ENCODE results near the gene PPIL4.

PPIL4 gene

DNA sequence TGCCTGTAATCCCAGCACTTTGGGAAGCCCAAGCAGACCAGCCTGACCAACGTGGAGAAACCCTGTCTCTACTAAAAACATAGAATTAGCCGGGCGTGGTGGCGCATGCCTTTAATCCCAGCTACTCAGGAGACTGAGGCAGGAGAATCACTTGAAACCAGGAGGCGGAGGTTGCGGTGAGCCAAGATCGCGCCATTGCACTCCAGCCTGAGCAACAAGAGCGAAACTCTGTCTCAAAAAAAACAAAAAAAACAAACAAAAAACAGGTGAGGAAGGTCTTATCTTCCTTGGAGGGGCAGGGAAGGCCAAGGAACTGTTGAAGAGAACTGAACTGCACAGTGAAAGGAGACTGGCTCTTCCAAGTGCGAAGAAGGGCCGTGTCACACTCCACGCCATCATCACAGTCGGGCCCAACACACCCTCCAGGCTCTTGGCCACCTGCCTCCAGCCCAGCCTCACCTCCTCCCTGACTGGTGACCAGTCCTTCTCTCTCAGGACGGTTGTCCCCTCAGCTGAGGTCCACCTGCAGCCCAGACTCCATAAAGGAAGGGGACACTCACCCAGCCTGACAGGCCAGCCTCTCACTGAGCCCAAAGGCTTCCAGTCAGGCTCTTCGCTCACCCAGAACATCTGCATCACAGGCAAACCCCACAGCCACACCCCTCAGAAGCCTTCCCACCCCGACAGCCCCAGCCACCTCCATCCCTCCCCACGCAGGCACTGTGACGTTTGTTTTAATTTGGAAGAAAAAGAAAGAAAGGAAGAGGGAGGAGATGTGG lies 65.2 kb downstream of the PPIL4 start:
- TF ChIP-seq POLR2AphosphoS5 (IDR thresholded peaks at IDR 0.05; ENCODE audit: low read depth, low read length), result no peak
- peak; percentile 39; the same call in 1 of the 2 replicates for TF ChIP-seq POLR2A (IDR thresholded peaks at IDR 0.05; ENCODE audit: low read depth, low read length)
- no peak for TF ChIP-seq TAF1 (IDR thresholded peaks at IDR 0.05; ENCODE audit: borderline replicate concordance, low read depth, low read length)
- DNase-seq (ENCODE audit: insufficient read length) (no peak), FAIRE-seq (peak; percentile 58)

DNA sequence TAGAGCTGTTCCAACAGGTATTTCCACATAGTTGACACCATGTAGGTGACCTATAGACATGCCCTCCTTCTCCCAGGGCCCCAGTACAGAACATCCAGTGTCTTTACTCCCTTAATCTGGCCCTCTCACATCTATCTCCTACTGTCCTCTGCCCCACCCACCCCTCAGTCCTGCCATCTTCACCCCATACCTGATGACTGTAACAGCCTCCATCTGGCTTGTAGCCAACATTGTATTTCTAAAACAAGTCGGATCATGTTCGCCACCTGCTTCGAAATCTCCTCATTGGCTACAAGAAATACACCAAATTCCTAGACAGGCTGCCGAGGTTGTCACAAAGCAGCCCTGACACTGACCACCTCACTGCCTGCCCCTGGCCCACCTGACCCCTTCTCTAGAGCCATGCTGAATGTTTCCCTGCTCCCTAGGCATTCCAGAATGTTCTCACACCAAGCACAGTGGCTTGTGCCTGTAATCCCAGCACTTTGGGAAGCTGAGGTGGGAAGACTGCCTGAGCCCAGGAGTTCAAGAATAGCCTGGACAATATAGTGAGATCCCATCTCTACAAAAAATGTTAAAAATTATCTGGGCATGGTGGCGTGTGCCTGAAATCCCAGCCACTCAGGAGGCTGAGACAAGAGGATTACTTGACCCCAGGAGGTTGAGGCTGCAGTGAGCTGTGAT lies 67.1 kb downstream of the PPIL4 start:
- DNase-seq (ENCODE audit: insufficient read length) (no peak), FAIRE-seq (peak; percentile 27)
- TF ChIP-seq TAF1 (IDR thresholded peaks at IDR 0.05; ENCODE audit: borderline replicate concordance, low read depth, low read length) (no peak), POLR2A (IDR thresholded peaks at IDR 0.05; ENCODE audit: low read depth, low read length) (no peak), POLR2AphosphoS5 (IDR thresholded peaks at IDR 0.05; ENCODE audit: low read depth, low read length) (no peak)

DNA sequence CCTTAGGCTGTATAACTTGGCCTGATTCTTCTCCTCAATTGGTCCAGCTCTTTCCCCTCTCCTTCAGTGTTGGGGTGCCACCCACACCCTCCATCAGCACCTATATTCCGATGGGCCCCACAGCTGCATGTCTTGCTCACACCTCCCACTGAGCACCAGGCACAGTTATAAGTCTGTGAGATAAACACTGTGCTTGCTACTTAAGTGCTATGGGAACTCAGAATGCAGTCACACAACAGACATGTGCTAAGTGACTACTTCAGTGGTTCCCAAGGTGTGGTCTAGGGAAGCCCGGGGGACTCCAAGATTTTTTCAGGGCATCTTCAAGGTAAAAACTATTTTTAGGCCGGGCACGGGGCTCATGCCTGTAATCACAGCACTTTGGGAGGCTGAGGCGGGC lies 68.3 kb downstream of the PPIL4 start:
- no peak for TF ChIP-seq POLR2A (IDR thresholded peaks at IDR 0.05; ENCODE audit: low read depth, low read length)
- no peak for TF ChIP-seq POLR2AphosphoS5 (IDR thresholded peaks at IDR 0.05; ENCODE audit: low read depth, low read length)
- TF ChIP-seq TAF1 (IDR thresholded peaks at IDR 0.05; ENCODE audit: borderline replicate concordance, low read depth, low read length), result no peak
- FAIRE-seq, result no peak
- no peak for DNase-seq (ENCODE audit: insufficient read length)

DNA sequence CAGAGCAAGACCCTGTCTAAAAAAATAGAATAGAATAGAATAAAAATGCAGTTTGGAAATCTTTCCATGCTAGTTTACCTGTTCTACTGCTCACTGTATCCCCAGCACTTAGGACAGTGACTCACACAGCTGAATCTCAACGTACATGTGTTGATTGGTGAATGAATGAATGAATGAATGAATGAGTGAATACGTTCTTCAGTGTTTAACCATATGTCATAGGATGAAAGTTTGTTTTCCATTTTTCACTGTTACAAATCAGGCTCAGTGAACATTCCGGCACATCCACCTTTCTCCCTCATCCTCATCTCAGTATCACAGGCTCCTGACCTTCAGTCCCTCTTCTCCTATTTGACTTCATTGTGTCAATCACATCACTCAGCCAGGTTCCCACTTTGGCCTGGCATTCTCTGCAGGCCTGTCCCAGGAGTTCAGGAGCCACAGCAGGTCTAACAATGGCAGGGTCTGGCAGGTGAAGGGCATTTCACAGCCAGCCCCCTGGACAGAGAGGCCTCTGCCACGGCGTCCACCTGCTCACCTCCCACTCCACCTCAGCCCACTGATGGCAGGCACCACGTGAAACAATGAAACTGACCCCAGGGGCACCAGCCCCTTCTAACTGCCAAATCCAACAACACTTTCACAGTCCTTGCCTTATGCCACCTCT lies 68.9 kb downstream of the PPIL4 start:
- FAIRE-seq, result no peak
- TF ChIP-seq TAF1 (IDR thresholded peaks at IDR 0.05; ENCODE audit: borderline replicate concordance, low read depth, low read length) (no peak), POLR2A (IDR thresholded peaks at IDR 0.05; ENCODE audit: low read depth, low read length) (no peak)
- DNase-seq (ENCODE audit: insufficient read length), result no peak

DNA sequence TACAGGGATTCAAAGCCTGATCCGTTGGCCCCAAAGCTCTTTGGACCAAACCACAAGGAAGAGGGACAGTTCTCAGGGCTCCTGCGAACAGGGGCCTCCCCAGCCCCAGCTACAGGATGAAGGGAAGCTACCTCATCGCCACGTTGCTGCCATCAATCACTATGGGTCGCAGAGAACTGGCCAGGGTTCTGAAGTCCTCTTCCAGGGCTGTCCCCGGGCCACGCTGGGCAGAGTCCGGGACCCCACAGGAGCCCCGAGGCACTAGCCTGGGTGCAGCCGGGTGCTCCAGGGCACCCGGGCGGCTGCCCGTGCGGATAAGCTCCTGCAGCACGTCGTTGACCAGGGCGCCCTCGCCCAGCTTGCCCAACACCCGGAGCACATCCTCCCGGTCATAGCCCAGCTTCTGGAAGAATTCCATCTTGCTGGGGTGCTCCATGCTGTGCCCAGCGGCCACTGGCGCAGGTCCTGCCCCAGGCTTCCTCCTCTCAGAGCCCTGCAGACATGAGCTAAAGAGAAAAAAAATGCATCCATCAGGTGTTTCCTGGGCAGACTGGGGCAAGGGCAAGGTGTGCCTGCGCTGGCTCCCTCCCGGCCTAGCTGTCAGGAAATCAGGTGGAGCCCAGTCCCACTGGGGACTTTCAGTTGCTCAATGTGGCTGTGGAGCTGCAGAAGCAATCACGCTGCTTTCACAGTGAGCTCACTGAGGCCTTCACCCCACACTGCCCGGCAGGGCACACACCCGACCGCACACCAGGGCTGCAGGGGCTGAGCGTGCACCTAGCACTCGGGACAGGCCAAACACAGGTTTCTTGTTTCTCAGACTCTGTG lies 71.5 kb downstream of the PPIL4 start:
- DNase-seq (ENCODE audit: insufficient read length), result no peak
- peak; percentile 53 for FAIRE-seq
- no peak for TF ChIP-seq TAF1 (IDR thresholded peaks at IDR 0.05; ENCODE audit: borderline replicate concordance, low read depth, low read length)

DNA sequence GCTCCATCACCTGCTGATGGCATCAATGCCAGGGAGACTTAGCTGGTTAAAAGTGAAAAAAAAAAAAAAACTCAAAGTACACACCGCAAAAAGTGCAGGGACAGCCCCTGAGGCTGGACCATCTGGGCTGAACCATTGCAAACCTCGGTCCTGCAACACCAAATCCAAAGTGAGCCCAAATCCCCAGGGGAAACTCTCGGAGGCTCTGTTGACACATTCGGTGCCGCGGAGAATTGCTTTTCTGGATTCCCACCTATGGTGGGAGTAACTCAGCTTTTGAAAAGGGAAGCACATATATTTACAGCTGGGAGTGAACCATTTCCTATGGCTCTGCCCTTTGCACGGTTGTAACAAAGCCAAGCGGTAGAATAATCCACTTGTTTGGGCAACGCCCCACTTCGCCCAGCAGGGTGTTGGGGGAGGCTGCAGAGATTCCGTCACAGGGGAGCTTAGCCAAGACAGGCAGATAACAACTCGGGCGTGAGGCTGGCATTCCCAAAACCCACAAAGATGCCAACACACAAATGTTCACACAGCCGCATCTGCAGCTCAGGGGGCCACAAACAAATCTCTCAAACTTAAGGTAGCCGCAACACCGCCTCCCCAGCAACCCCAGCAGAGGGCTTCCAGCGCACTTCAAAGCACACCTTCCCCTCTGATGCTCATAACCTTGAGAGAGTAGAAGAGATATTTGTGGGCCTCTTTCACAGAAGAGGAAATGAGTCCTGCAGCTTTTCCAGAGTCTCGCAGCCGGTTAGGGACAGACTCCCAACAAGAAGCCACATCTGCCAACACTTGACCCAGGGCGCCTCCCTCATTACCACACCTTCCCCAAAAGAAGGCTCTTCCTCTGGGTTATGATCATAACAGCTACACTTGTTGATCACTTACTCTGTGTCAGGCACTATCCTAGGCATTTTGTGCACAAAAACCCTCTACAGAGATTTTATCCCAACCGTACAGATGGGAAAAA lies 72.5 kb downstream of the PPIL4 start:
- DNase-seq (ENCODE audit: insufficient read length) (no peak), FAIRE-seq (peak; percentile 46)
- no peak for TF ChIP-seq TAF1 (IDR thresholded peaks at IDR 0.05; ENCODE audit: borderline replicate concordance, low read depth, low read length)
- TF ChIP-seq POLR2AphosphoS5 (IDR thresholded peaks at IDR 0.05; ENCODE audit: low read depth, low read length), result no peak

DNA sequence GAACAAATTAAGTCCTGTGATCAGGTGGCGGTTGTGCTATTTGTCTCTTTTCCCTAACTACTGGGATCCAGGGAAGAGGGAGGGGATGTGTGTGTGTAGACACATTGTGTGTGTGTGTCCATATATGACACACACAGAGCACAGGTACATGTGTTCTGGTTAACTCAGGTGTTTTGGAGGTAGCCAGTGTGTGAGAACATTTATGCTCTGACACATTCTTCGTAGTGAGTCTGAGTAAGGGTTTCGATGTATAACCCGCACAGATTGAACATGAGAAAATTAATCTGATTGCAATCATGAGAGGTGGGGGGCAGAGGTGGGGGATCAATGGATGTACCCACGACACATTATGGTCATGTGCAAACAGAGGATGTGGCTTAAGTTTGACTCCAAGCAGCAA lies 73.6 kb downstream of the PPIL4 start:
- no peak for DNase-seq (ENCODE audit: insufficient read length)
- peak; percentile 57 for FAIRE-seq
- TF ChIP-seq POLR2A (IDR thresholded peaks at IDR 0.05; ENCODE audit: low read depth, low read length) (no peak), TAF1 (IDR thresholded peaks at IDR 0.05; ENCODE audit: borderline replicate concordance, low read depth, low read length) (no peak), POLR2AphosphoS5 (IDR thresholded peaks at IDR 0.05; ENCODE audit: low read depth, low read length) (no peak)

DNA sequence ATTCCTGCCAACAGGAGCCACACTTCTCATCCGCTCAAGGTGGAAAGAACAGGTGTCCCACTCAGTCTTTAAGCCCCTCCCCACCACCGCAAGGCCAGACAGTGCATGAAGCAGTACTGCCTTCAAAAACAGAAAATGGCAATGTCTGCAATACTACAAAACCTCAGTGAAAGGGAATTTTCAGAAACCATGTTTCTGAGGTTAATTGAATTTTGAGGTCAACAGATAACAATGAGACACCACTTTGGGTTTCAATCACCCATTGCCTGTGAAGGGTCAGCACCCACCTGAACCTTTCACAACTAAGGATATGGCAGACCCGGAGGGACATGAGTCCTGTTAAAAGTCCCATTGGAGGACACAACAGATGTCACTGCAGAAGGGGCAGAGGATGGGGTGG lies 74.0 kb downstream of the PPIL4 start:
- TF ChIP-seq POLR2A (IDR thresholded peaks at IDR 0.05; ENCODE audit: low read depth, low read length), result no peak
- TF ChIP-seq POLR2AphosphoS5 (IDR thresholded peaks at IDR 0.05; ENCODE audit: low read depth, low read length), result no peak
- TF ChIP-seq TAF1 (IDR thresholded peaks at IDR 0.05; ENCODE audit: borderline replicate concordance, low read depth, low read length), result no peak
- peak; percentile 91 for FAIRE-seq

DNA sequence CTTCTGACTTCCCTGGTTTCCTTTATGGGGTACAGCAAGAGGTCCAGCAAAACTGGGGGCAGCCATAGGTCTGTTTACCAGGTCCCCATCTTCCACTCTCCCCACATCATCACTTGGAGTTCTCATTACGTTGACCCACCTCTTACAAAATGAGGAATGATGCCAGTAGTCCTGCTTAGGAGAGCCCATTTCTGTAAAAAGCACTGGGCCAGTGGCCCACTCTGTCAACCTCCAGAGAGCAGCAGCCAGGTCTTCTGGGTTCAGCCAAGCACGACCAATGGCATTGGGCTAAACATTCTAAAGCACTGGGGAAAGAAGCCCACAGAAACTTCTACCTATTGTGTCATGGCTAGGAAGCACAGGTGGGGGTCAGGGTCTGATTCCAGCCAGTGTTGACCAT lies 74.9 kb downstream of the PPIL4 start:
- TF ChIP-seq POLR2AphosphoS5 (IDR thresholded peaks at IDR 0.05; ENCODE audit: low read depth, low read length), result no peak
- TF ChIP-seq TAF1 (IDR thresholded peaks at IDR 0.05; ENCODE audit: borderline replicate concordance, low read depth, low read length), result no peak
- no peak for TF ChIP-seq POLR2A (IDR thresholded peaks at IDR 0.05; ENCODE audit: low read depth, low read length)
- no peak for FAIRE-seq
- no peak for DNase-seq (ENCODE audit: insufficient read length)

More for the DNA sequence above, 74.0 kb downstream of the PPIL4 start:
- no peak for DNase-seq (ENCODE audit: insufficient read length)

DNA sequence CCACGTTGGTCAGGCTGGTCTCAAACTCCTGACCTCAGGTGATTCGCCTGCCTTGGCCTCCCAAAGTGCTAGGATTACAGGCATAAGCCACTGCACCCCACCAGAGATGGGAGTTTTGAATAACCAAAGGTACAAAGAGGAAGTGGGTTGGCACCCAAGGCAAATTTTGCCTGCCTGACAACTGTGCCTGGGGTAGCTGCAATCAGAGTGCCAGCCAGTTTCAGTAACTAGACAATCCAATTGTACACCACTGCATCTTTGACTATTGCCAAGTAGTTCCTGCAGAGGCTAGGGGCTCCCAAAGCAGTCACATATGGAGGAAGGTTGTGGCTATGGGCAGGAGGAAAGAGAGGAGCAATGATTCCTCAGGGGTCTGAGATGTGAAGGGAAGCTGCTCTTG lies 77.7 kb downstream of the PPIL4 start:
- DNase-seq (ENCODE audit: insufficient read length), result no peak
- peak; percentile 5 for FAIRE-seq
- TF ChIP-seq POLR2A (IDR thresholded peaks at IDR 0.05; ENCODE audit: low read depth, low read length) (no peak), TAF1 (IDR thresholded peaks at IDR 0.05; ENCODE audit: borderline replicate concordance, low read depth, low read length) (no peak), POLR2AphosphoS5 (IDR thresholded peaks at IDR 0.05; ENCODE audit: low read depth, low read length) (no peak)
